B cell (primary cell): ENCODE results near the gene LGALS4. TPM values are rescaled to one million over a fixed set of nuclear protein-coding genes. Genes with fewer than 3 reads are reported as not detected.

Experiments used
- ATAC-seq: fragments of 200-7000 bp; cut with Tn5 transposase; one replicate; pipeline ENCODE4 v1.10.0; 2021; ENCODE audit warnings: low read depth, mild to moderate bottlenecking, moderate number of reproducible peaks, moderate library complexity
- CTCF ChIA-PET: fragments of 350-600 bp; sonication (Branson Sonifier 250); formaldehyde crosslinking; loops from one replicate; lab custom pipeline; 2021; ENCODE audit warnings: antibody characterized with exemption, inconsistent platforms; lab: Charles Lee
- POLR2A ChIA-PET: fragments of 350-600 bp; sonication (Branson Sonifier 250); formaldehyde crosslinking; loops from one replicate; lab custom pipeline; 2021; ENCODE audit warnings: antibody characterized with exemption; lab: Charles Lee
- DNase-seq: peaks from one replicate; pipeline ENCODE4 v3.0.0; 2013
- H2AFZ ChIP-seq: 2 replicates; pipeline ENCODE4 v1.6.1; 2012; ENCODE audit warnings: mild to moderate bottlenecking, low read depth, low read length; ENCODE audit not compliant: insufficient read depth, poor library complexity, severe bottlenecking
- H3K27ac ChIP-seq, 2 donors: 1 replicate in 1 of 2; 2 replicates in 1 of 2; pipeline ENCODE4 v1.5.1; 2012 to 2013; ENCODE audit warnings: low read length in 2 of 2, mild to moderate bottlenecking in 2 of 2, moderate library complexity in 1 of 2
- H3K27me3 ChIP-seq, 4 experiments: fragments of 200-600 bp in 1 of 4; sonication (generic) in 1 of 4; replicated peaks in 1 of 4; 1 replicate in 2 of 4; 2 replicates in 2 of 4; pipeline versions ENCODE4 v1.6.1 to v1.7.0; 2013 to 2016; ENCODE audit warnings: low read length in 3 of 4, mild to moderate bottlenecking in 2 of 4, mixed read lengths in 1 of 4, moderate library complexity in 1 of 4; ENCODE audit not compliant: insufficient read depth in 4 of 4, control insufficient read depth in 3 of 4; ENCODE audit errors: control extremely low read depth in 1 of 4
- H3K36me3 ChIP-seq, 2 experiments: replicated peaks in 1 of 2; 1 replicate in 1 of 2; 2 replicates in 1 of 2; pipeline versions ENCODE4 v1.6.1 to v1.7.1; 2013; ENCODE audit warnings: low read length in 1 of 2; ENCODE audit not compliant: insufficient read depth in 2 of 2, control insufficient read depth in 1 of 2; ENCODE audit errors: control extremely low read depth in 1 of 2, extremely low read depth in 1 of 2
- H3K4me1 ChIP-seq, 2 donors: fragments of 200-600 bp in 1 of 2; sonication (generic) in 1 of 2; 1 replicate in 1 of 2; 2 replicates in 1 of 2; pipeline versions ENCODE4 v1.5.1 to v1.6.1; 2013 to 2017; ENCODE audit warnings: low read length in 2 of 2; ENCODE audit not compliant: control insufficient read depth in 2 of 2, insufficient read depth in 2 of 2
- H3K4me2 ChIP-seq: replicated peaks from 2 replicates; pipeline ENCODE3; 2012; ENCODE audit warnings: mild to moderate bottlenecking, low read depth, low read length; ENCODE audit not compliant: poor library complexity, severe bottlenecking
- H3K4me3 ChIP-seq, 5 experiments: fragments of 200-600 bp in 1 of 5; sonication (generic) in 1 of 5; 1 replicate in 3 of 5; 2 replicates in 2 of 5; pipeline versions ENCODE4 v1.5.1 to v1.7.0; 2011 to 2016; ENCODE audit warnings: low read length in 4 of 5, mild to moderate bottlenecking in 4 of 5, low read depth in 2 of 5, control low read depth in 1 of 5, moderate library complexity in 1 of 5; ENCODE audit not compliant: insufficient read depth in 1 of 5; ENCODE audit errors: control extremely low read depth in 1 of 5, extremely low read depth in 1 of 5
- H3K79me2 ChIP-seq: fragments of 200-600 bp; sonication (generic); one replicate; pipeline ENCODE4 v1.6.0; 2016; ENCODE audit warnings: low read length; ENCODE audit not compliant: control insufficient read depth, insufficient read depth
- H3K9ac ChIP-seq: fragments of 200-600 bp; sonication (generic); 2 replicates; pipeline ENCODE4 v1.6.1; 2017; ENCODE audit warnings: mild to moderate bottlenecking, low read length, moderate library complexity
- H3K9me3 ChIP-seq, 3 donors: one replicate each; pipeline versions ENCODE4 v1.6.1 to v1.7.1; 2013; ENCODE audit warnings: low read length in 2 of 3; ENCODE audit not compliant: control insufficient read depth in 2 of 3, insufficient read depth in 1 of 3; ENCODE audit errors: control extremely low read depth in 1 of 3
- H4K20me1 ChIP-seq: 2 replicates; pipeline ENCODE4 v1.6.0; 2012; ENCODE audit warnings: mild to moderate bottlenecking, low read length; ENCODE audit not compliant: insufficient read depth, control insufficient read depth, poor library complexity, severe bottlenecking
- H3K27ac Mint-ChIP-seq: one replicate; pipeline ENCODE4 v1.8.0; 2021; ENCODE audit warnings: mixed read lengths
- H3K27me3 Mint-ChIP-seq: one replicate; pipeline ENCODE4 v1.8.0; 2021; ENCODE audit warnings: mixed read lengths
- H3K4me1 Mint-ChIP-seq: one replicate; pipeline ENCODE4 v1.8.0; 2021; ENCODE audit warnings: mixed read lengths
- H3K4me3 Mint-ChIP-seq: one replicate; pipeline ENCODE4 v1.8.0; 2021; ENCODE audit warnings: mixed read lengths
- H3K9me3 Mint-ChIP-seq: one replicate; pipeline ENCODE4 v1.8.0; 2022; ENCODE audit warnings: mixed read lengths; ENCODE audit not compliant: insufficient read depth
- CTCF ChIP-seq: fragments of 200-600 bp; IDR thresholded peaks from one replicate; pipeline ENCODE4 v1.8.0; 2022; ENCODE audit warnings: antibody characterized with exemption, mild to moderate bottlenecking
- EZH2 ChIP-seq: IDR thresholded peaks from 2 replicates; pipeline ENCODE4 v1.6.1; 2012; ENCODE audit warnings: borderline replicate concordance, low read depth, mild to moderate bottlenecking, moderate library complexity, low read length; ENCODE audit not compliant: insufficient read depth, poor library complexity, severe bottlenecking
- WGBS: methylation state at CpG from one replicate; pipeline ENCODE4 v1.1.5; 2013; ENCODE audit warnings: missing lambda C conversion rate; ENCODE audit not compliant: insufficient coverage; 5-methylcytosine and 5-hydroxymethylcytosine counted together
- intact Hi-C: fragments of 100-400 bp; cut with micrococcal nuclease; formaldehyde crosslinking; loops from one replicate; pipeline ENCODE4 v1.10.0; 2022
- polyA plus RNA-seq: library from polyadenylated mRNA; depleted of rRNA; stranded (reverse); fragments of >200 nt; gene quantifications from 2 replicates; pipeline ENCODE4 v1.2.3, GENCODE V29; 2012
- total RNA-seq, 2 donors: library from RNA; stranded (reverse); fragments of 120-200 nt in 1 of 2; gene quantifications; 1 replicate in 1 of 2; 2 replicates in 1 of 2; pipeline versions ENCODE4 v1.2.3 to v1.2.4, GENCODE V29; 2013 to 2022

The LGALS4 gene
- total and polyA plus RNA-seq, 2 donors (not counting 1 experiment from before 2014, with no cell fraction given) = 5.4 to 8.4 TPM

- no peak overlapping the region for H3K9ac ChIP-seq
- peaks cover 16% of the 10 kb centered on the region in 2 donors for H3K4me1 ChIP-seq
- Mint-ChIP-seq H3K9me3 (no peaks in the 10 kb centered on the region), H3K4me1 (peaks cover 15% of the 10 kb centered on the region), H3K27ac (no peak overlapping the region), H3K4me3 (no peak overlapping the region), H3K27me3 (no peaks in the 10 kb centered on the region)
- ChIA-PET CTCF (interaction anchor here (1.1 kb wide), 1 partner anchor 32 kb away, joined by 6 read pairs; no protein-coding TSS in a partner anchor), POLR2A (interaction anchor here (1.4 kb wide), 1 partner anchor 12 kb away, joined by 4 read pairs; no protein-coding TSS in a partner anchor)
- ATAC-seq (no peak), DNase-seq (no peak)
- no peaks in the 10 kb centered on the region for H3K9me3 ChIP-seq
- peaks cover 9 to 61% of the 10 kb centered on the region in 2 experiments for H3K36me3 ChIP-seq
- H3K27ac ChIP-seq = no peak overlapping the region
- TF ChIP-seq CTCF = no peak
- TF ChIP-seq EZH2 = no peak
- no peaks in the 10 kb centered on the region for H3K27me3 ChIP-seq
- peaks cover 38% of the 10 kb centered on the region for H3K79me2 ChIP-seq
- peaks cover 57% of the 10 kb centered on the region for H4K20me1 ChIP-seq
- no peak overlapping the region for H3K4me2 ChIP-seq
- H2AFZ ChIP-seq = no peak overlapping the region
- H3K4me3 ChIP-seq = no peak overlapping the region
- intact Hi-C loops = no loop called here
- 97% methylated on average over 5 of the region's 6 CpGs for WGBS
Measured at GRCh38 chr19:38836983-38837626, 24.4 kb upstream of the LGALS4 start.
